ENCODE data around the gene APOE. TPM values are rescaled to one million over a fixed set of nuclear protein-coding genes. Genes with fewer than 3 reads are reported as not detected.

APOE gene
- total RNA-seq, 6 experiments from 2014 or later, result 3,480 to 8,780 (median 4,667) TPM

DNA sequence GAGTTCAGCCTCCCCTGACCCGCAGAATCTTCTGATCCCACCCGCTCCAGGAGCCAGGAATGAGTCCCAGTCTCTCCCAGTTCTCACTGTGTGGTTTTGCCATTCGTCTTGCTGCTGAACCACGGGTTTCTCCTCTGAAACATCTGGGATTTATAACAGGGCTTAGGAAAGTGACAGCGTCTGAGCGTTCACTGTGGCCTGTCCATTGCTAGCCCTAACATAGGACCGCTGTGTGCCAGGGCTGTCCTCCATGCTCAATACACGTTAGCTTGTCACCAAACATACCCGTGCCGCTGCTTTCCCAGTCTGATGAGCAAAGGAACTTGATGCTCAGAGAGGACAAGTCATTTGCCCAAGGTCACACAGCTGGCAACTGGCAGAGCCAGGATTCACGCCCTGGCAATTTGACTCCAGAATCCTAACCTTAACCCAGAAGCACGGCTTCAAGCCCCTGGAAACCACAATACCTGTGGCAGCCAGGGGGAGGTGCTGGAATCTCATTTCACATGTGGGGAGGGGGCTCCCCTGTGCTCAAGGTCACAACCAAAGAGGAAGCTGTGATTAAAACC, 1.1 kb upstream of the APOE start:
- H3K27me3 ChIP-seq, result no peaks in the 10 kb centered on the region
- H3K9me3 ChIP-seq, result no peaks in the 10 kb centered on the region
- peak overlapping the region; percentile 48 to 84 (median 83) for H3K4me3 ChIP-seq
- TF ChIP-seq, protein P1, sequence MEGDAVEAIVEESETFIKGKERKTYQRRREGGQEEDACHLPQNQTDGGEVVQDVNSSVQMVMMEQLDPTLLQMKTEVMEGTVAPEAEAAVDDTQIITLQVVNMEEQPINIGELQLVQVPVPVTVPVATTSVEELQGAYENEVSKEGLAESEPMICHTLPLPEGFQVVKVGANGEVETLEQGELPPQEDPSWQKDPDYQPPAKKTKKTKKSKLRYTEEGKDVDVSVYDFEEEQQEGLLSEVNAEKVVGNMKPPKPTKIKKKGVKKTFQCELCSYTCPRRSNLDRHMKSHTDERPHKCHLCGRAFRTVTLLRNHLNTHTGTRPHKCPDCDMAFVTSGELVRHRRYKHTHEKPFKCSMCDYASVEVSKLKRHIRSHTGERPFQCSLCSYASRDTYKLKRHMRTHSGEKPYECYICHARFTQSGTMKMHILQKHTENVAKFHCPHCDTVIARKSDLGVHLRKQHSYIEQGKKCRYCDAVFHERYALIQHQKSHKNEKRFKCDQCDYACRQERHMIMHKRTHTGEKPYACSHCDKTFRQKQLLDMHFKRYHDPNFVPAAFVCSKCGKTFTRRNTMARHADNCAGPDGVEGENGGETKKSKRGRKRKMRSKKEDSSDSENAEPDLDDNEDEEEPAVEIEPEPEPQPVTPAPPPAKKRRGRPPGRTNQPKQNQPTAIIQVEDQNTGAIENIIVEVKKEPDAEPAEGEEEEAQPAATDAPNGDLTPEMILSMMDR (IDR thresholded peaks at IDR 0.05), result peak; percentile 17 to 46 (median 21)
- no peak for TF ChIP-seq POLR2A (IDR thresholded peaks at IDR 0.05)
- 29% methylated on average over 9 of the region's 12 CpGs for WGBS (ENCODE audit: insufficient coverage, low coverage, low lambda C conversion rate, missing lambda C conversion rate)
- peak overlapping the region; percentile 50 to 78 (median 75) for H3K27ac ChIP-seq
- H3K4me1 ChIP-seq, result peaks cover 0 to 45% (median 0%) of the 10 kb centered on the region in 4 donors
- peaks cover 0 to 42% (median 11%) of the 10 kb centered on the region in 4 donors for H3K36me3 ChIP-seq
- DNase-seq (no peak), ATAC-seq (peak; percentile 3 to 9 (median 6))
- intact Hi-C loops (cut with DNase I), result loop anchor here in 1 of 2 donors (5.0 kb wide), 1 partner anchor 48 kb away; no protein-coding TSS in a partner anchor

DNA sequence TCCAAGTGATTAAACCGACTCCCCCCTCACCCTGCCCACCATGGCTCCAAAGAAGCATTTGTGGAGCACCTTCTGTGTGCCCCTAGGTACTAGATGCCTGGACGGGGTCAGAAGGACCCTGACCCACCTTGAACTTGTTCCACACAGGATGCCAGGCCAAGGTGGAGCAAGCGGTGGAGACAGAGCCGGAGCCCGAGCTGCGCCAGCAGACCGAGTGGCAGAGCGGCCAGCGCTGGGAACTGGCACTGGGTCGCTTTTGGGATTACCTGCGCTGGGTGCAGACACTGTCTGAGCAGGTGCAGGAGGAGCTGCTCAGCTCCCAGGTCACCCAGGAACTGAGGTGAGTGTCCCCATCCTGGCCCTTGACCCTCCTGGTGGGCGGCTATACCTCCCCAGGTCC, 2.0 kb downstream of the APOE start:
- H3K36me3 ChIP-seq, result peaks cover 0 to 27% (median 7%) of the 10 kb centered on the region in 4 donors
- ATAC-seq (no peak), DNase-seq (no peak)
- peak overlapping the region; percentile 48 to 84 (median 83) for H3K4me3 ChIP-seq
- peak overlapping the region in 2 of 3 donors; percentile 31 to 49 for H3K27ac ChIP-seq
- peaks cover 0 to 60% (median 0%) of the 10 kb centered on the region in 4 donors for H3K4me1 ChIP-seq
- TF ChIP-seq, protein P1 (IDR thresholded peaks at IDR 0.05), result no peak
- TF ChIP-seq POLR2A (IDR thresholded peaks at IDR 0.05), result no peak
- intact Hi-C loops (cut with DNase I), result loop anchor here in 1 of 2 donors (5.0 kb wide), 1 partner anchor 40 kb away; the partner anchor contains the start of gene APOC2
- H3K9me3 ChIP-seq, result no peaks in the 10 kb centered on the region
- WGBS (ENCODE audit: insufficient coverage, low coverage, low lambda C conversion rate, missing lambda C conversion rate), result 51% methylated on average over 3 of the region's 12 CpGs
- no peaks in the 10 kb centered on the region for H3K27me3 ChIP-seq

DNA sequence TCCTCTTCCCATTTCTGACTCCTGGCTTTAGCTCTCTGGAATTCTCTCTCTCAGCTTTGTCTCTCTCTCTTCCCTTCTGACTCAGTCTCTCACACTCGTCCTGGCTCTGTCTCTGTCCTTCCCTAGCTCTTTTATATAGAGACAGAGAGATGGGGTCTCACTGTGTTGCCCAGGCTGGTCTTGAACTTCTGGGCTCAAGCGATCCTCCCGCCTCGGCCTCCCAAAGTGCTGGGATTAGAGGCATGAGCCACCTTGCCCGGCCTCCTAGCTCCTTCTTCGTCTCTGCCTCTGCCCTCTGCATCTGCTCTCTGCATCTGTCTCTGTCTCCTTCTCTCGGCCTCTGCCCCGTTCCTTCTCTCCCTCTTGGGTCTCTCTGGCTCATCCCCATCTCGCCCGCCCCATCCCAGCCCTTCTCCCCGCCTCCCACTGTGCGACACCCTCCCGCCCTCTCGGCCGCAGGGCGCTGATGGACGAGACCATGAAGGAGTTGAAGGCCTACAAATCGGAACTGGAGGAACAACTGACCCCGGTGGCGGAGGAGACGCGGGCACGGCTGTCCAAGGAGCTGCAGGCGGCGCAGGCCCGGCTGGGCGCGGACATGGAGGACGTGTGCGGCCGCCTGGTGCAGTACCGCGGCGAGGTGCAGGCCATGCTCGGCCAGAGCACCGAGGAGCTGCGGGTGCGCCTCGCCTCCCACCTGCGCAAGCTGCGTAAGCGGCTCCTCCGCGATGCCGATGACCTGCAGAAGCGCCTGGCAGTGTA, 2.7 kb downstream of the APOE start:
- H3K27me3 ChIP-seq, result no peaks in the 10 kb centered on the region
- DNase-seq, result no peak
- H3K27ac ChIP-seq, result peak overlapping the region in 2 of 3 donors; percentile 31 to 49
- WGBS (ENCODE audit: insufficient coverage, low coverage, low lambda C conversion rate, missing lambda C conversion rate), result 60% methylated on average over 21 of the region's 46 CpGs
- intact Hi-C loops (cut with DNase I), result loop anchor here in 1 of 2 donors (5.0 kb wide), 1 partner anchor 39 kb away; the partner anchor contains the start of gene APOC2
- no peaks in the 10 kb centered on the region for H3K9me3 ChIP-seq
- peaks cover 0 to 60% (median 0%) of the 10 kb centered on the region in 4 donors for H3K4me1 ChIP-seq
- TF ChIP-seq, protein P1 (IDR thresholded peaks at IDR 0.05), result no peak
- TF ChIP-seq POLR2A (IDR thresholded peaks at IDR 0.05), result no peak
- peaks cover 0 to 27% (median 7%) of the 10 kb centered on the region in 4 donors for H3K36me3 ChIP-seq
- H3K4me3 ChIP-seq, result peak overlapping the region; percentile 48 to 84 (median 83)
- ATAC-seq, result no peak

DNA sequence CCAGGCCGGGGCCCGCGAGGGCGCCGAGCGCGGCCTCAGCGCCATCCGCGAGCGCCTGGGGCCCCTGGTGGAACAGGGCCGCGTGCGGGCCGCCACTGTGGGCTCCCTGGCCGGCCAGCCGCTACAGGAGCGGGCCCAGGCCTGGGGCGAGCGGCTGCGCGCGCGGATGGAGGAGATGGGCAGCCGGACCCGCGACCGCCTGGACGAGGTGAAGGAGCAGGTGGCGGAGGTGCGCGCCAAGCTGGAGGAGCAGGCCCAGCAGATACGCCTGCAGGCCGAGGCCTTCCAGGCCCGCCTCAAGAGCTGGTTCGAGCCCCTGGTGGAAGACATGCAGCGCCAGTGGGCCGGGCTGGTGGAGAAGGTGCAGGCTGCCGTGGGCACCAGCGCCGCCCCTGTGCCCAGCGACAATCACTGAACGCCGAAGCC, 3.3 kb downstream of the APOE start:
- TF ChIP-seq, protein P1 (IDR thresholded peaks at IDR 0.05), result no peak
- TF ChIP-seq POLR2A (IDR thresholded peaks at IDR 0.05), result no peak
- WGBS (ENCODE audit: insufficient coverage, low coverage, low lambda C conversion rate, missing lambda C conversion rate), result no CpG with 5 or more reads among the region's 44 CpGs
- DNase-seq, result peak in 2 of 3 donors; percentile 42 to 56

More for the DNA sequence above, 3.3 kb downstream of the APOE start:
- H3K4me3 ChIP-seq, result peak overlapping the region in 1 of 3 donors; percentile 83
- peaks cover 0 to 27% (median 7%) of the 10 kb centered on the region in 4 donors for H3K36me3 ChIP-seq
- intact Hi-C loops (cut with DNase I), result loop anchor here in 1 of 2 donors (5.0 kb wide), 1 partner anchor 38 kb away; the partner anchor contains the start of gene APOC2
- H3K4me1 ChIP-seq, result peaks cover 0 to 54% (median 0%) of the 10 kb centered on the region in 4 donors
- no peaks in the 10 kb centered on the region for H3K27me3 ChIP-seq
- peak overlapping the region in 1 of 3 donors; percentile 18 for H3K27ac ChIP-seq
- H3K9me3 ChIP-seq, result no peaks in the 10 kb centered on the region
- no peak for ATAC-seq

Data from right lobe of liver (tissue), 6 donors.